SK-N-SH (cell line): ENCODE data around the gene CATSPERD. TPM values are rescaled to one million over a fixed set of nuclear protein-coding genes. Genes with fewer than 3 reads are reported as not detected.

ENCODE experiments used
- CTCF ChIA-PET: fragments of 300-600, 350-600 bp; formaldehyde crosslinking; extraction: SDS; loops from one replicate; lab custom pipeline; 2021; lab: Yijun Ruan, JAX
- POLR2A ChIA-PET: fragments of 350-600 bp; sonication (Branson Sonifier 250); formaldehyde crosslinking; extraction: SDS; loops from one replicate; lab custom pipeline; 2020; ENCODE audit warnings: antibody characterized with exemption, inconsistent platforms; lab: Yijun Ruan, JAX
- DNase-seq: peaks from one replicate; pipeline ENCODE4 v3.0.0; 2012
- H2AFZ ChIP-seq: fragments of 200-600 bp; sonication (generic); 2 replicates; pipeline ENCODE4 v1.8.1; 2016; ENCODE audit warnings: antibody characterized with exemption, mild to moderate bottlenecking, low read depth
- H3F3A ChIP-seq: fragments of 200-600 bp; sonication (generic); replicated peaks from 2 replicates; pipeline ENCODE3; 2016; ENCODE audit warnings: antibody characterized with exemption, mild to moderate bottlenecking; ENCODE audit not compliant: insufficient read depth
- H3K27ac ChIP-seq, 2 experiments: fragments of 200-500 bp in 1 of 2; fragments of 200-600 bp in 1 of 2; sonication (Bioruptor generic) in 1 of 2; sonication (generic), shearing (Covaris generic) in 1 of 2; 2 replicates each; pipeline versions ENCODE4 v1.5.1 to v1.6.1; 2014 to 2016; ENCODE audit warnings: low read depth in 2 of 2, inconsistent platforms in 1 of 2, low read length in 1 of 2, mild to moderate bottlenecking in 1 of 2, mixed read lengths in 1 of 2
- H3K27me3 ChIP-seq: fragments of 200-600 bp; sonication (generic), shearing (Covaris generic); 2 replicates; pipeline ENCODE4 v1.6.1; 2016; ENCODE audit warnings: mixed run types; ENCODE audit not compliant: insufficient read depth
- H3K36me3 ChIP-seq, 2 experiments: fragments of 200-500 bp in 1 of 2; fragments of 200-600 bp in 1 of 2; sonication (Bioruptor generic) in 1 of 2; sonication (generic) in 1 of 2; replicated peaks in 1 of 2; 2 replicates each; pipeline versions ENCODE3 to v1.5.1; 2014 to 2016; ENCODE audit warnings: low read length in 1 of 2, mild to moderate bottlenecking in 1 of 2; ENCODE audit not compliant: insufficient read depth in 2 of 2, control insufficient read depth in 1 of 2
- H3K4me1 ChIP-seq, 2 experiments: fragments of 200-500 bp in 1 of 2; fragments of 200-600 bp in 1 of 2; sonication (Bioruptor generic) in 1 of 2; sonication (generic), shearing (Covaris generic) in 1 of 2; 2 replicates each; pipeline versions ENCODE4 v1.5.1 to v1.6.1; 2014 to 2016; ENCODE audit warnings: low read depth in 1 of 2, low read length in 1 of 2, mixed run types in 1 of 2; ENCODE audit not compliant: insufficient read depth in 2 of 2, control insufficient read depth in 1 of 2
- H3K4me2 ChIP-seq: fragments of 200-600 bp; sonication (generic), shearing (Covaris generic); 2 replicates; pipeline ENCODE4 v1.6.1; 2017; ENCODE audit warnings: mixed run types
- H3K4me3 ChIP-seq, 2 experiments: fragments of 200-500 bp in 1 of 2; fragments of 200-600 bp in 1 of 2; sonication (Bioruptor generic) in 1 of 2; sonication (generic), shearing (Covaris generic) in 1 of 2; 2 replicates each; pipeline versions ENCODE4 v1.5.1 to v1.8.1; 2014 to 2016; ENCODE audit warnings: low read depth in 2 of 2, inconsistent platforms in 1 of 2, low read length in 1 of 2, mild to moderate bottlenecking in 1 of 2, mixed read lengths in 1 of 2, moderate library complexity in 1 of 2
- H3K79me2 ChIP-seq: fragments of 200-600 bp; sonication (generic); 2 replicates; pipeline ENCODE4 v1.8.1; 2017; ENCODE audit warnings: mild to moderate bottlenecking; ENCODE audit not compliant: insufficient read depth
- H3K9ac ChIP-seq: fragments of 200-600 bp; sonication (generic); 2 replicates; pipeline ENCODE4 v1.6.1; 2017; ENCODE audit warnings: mixed run types
- H3K9me2 ChIP-seq: fragments of 200-600 bp; sonication (generic); 2 replicates; pipeline ENCODE4 v1.6.1; 2017; ENCODE audit warnings: mixed run types
- H3K9me3 ChIP-seq: fragments of 200-600 bp; sonication (generic); 2 replicates; pipeline ENCODE4 v1.6.1; 2017; ENCODE audit warnings: mixed run types, mild to moderate bottlenecking, moderate library complexity
- H4K20me1 ChIP-seq: fragments of 200-600 bp; sonication (generic); 2 replicates; pipeline ENCODE4 v1.6.1; 2017; ENCODE audit warnings: mild to moderate bottlenecking, mixed run types; ENCODE audit not compliant: insufficient read depth
- CHD2 ChIP-seq: fragments of 150-350 bp; IDR thresholded peaks from 2 replicates; pipeline ENCODE4 v1.6.1; 2018; ENCODE audit warnings: low read length; ENCODE audit not compliant: partially characterized antibody
- CTCF ChIP-seq: fragments of 200-600 bp; sonication (generic); IDR thresholded peaks from 2 replicates; pipeline ENCODE4 v1.6.1; 2017; ENCODE audit warnings: antibody characterized with exemption, mild to moderate bottlenecking, moderate library complexity
- EP300 ChIP-seq, 2 experiments: IDR thresholded peaks; 2 replicates each; pipeline versions ENCODE4 v1.4.0 to v1.6.1; 2012; ENCODE audit warnings: borderline replicate concordance in 1 of 2, low read depth in 1 of 2, low read length in 1 of 2
- EZH2phosphoT487 ChIP-seq: fragments of 200-600 bp; sonication (generic); IDR thresholded peaks from 2 replicates; pipeline ENCODE4 v1.6.1; 2017; ENCODE audit warnings: low read depth, mixed run types, mild to moderate bottlenecking, antibody characterized with exemption, moderate library complexity, borderline replicate concordance
- NRF1 ChIP-seq: IDR thresholded peaks from 2 replicates; pipeline ENCODE4 v1.6.1; 2012; ENCODE audit warnings: low read depth, mild to moderate bottlenecking, low read length
- PBX3 ChIP-seq: IDR thresholded peaks from 2 replicates; pipeline ENCODE4; 2012
- POLR2AphosphoS5 ChIP-seq: IDR thresholded peaks from 2 replicates; pipeline ENCODE4 v1.6.1; 2012; ENCODE audit warnings: low read depth, low read length
- RAD21 ChIP-seq: IDR thresholded peaks from 2 replicates; pipeline ENCODE4 v1.6.1; 2012; ENCODE audit warnings: mild to moderate bottlenecking, low read length
- RCOR1 ChIP-seq: fragments of 150-350 bp; IDR thresholded peaks from 2 replicates; pipeline ENCODE4 v1.6.1; 2017; ENCODE audit warnings: antibody characterized with exemption, low read length
- RXRA ChIP-seq: IDR thresholded peaks from 2 replicates; pipeline ENCODE4 v1.4.0; 2012; ENCODE audit warnings: low read depth, mild to moderate bottlenecking, borderline replicate concordance
- TAF1 ChIP-seq: IDR thresholded peaks from 2 replicates; pipeline ENCODE4 v1.6.1; 2012; ENCODE audit warnings: low read depth, mild to moderate bottlenecking, low read length, moderate library complexity, borderline replicate concordance
- TEAD4 ChIP-seq: IDR thresholded peaks from 2 replicates; pipeline ENCODE4 v1.4.0; 2012; ENCODE audit warnings: mild to moderate bottlenecking, borderline replicate concordance; ENCODE audit not compliant: insufficient read depth
- WGBS: methylation state at CpG from one replicate; pipeline ENCODE4 v1.1.6; 2017; ENCODE audit warnings: low lambda C conversion rate; 5-methylcytosine and 5-hydroxymethylcytosine counted together
- polyA plus RNA-seq, 3 experiments: library from polyadenylated mRNA; depleted of rRNA; stranded (reverse); fragments of >200 nt; gene quantifications; 2 replicates each; pipeline ENCODE4 v1.2.3, GENCODE V29; 2012

CATSPERD gene
- polyA plus RNA-seq, 1 of the 3 experiments (the other 2 are of a cell fraction), result not detected

GRCh38 chr19:5762608-5763217, 42.3 kb downstream of the CATSPERD start (continued):
- TF ChIP-seq PBX3 (no peak), TAF1 (no peak), NRF1 (no peak), CHD2 (no peak), POLR2AphosphoS5 (no peak), TEAD4 (no peak), RXRA (no peak), EZH2phosphoT487 (no peak), RCOR1 (no peak)

- Histone ChIP-seq H3K4me2 (no peak overlapping the region), H3K79me2 (no peaks in the 10 kb centered on the region), H3K9me3 (no peaks in the 10 kb centered on the region), H3K9me2 (no peaks in the 10 kb centered on the region), H2AFZ (no peak overlapping the region), H3K9ac (no peak overlapping the region), H3K4me1 (no peaks in the 10 kb centered on the region), H4K20me1 (no peaks in the 10 kb centered on the region), H3F3A (no peaks in the 10 kb centered on the region), H3K36me3 (no peaks in the 10 kb centered on the region), H3K4me3 (no peak overlapping the region), H3K27ac (no peak overlapping the region), H3K27me3 (no peaks in the 10 kb centered on the region)
- TF ChIP-seq EP300 (IDR thresholded peaks at IDR 0.05; ENCODE audit: borderline replicate concordance in 1 of 2, low read depth in 1 of 2, low read length in 1 of 2), result no peak
- no peak for TF ChIP-seq POLR2AphosphoS5
- no peak for TF ChIP-seq EZH2phosphoT487
- no peak for TF ChIP-seq CTCF
- no peak for DNase-seq
- CTCF ChIA-PET, result no interaction called here
- WGBS, result 80% methylated on average over 3 of the region's 3 CpGs
- POLR2A ChIA-PET, result no interaction called here
Measured at GRCh38 chr19:5765220-5765619, 44.8 kb downstream of the CATSPERD start.

- no peaks in the 10 kb centered on the region for H3K79me2 ChIP-seq
- no peaks in the 10 kb centered on the region for H3F3A ChIP-seq
- no peaks in the 10 kb centered on the region for H4K20me1 ChIP-seq
- ChIA-PET POLR2A (no interaction called here), CTCF (interaction anchor here (0.9 to 1.2 kb wide), 3 partner anchors 16 to 36 kb away, joined by 3 to 4 read pairs (median 3); partner anchors contain the start of gene PRR22)
- no peak overlapping the region for H3K9ac ChIP-seq
- no peaks in the 10 kb centered on the region for H3K9me3 ChIP-seq
- no peaks in the 10 kb centered on the region for H3K9me2 ChIP-seq
- H3K4me1 ChIP-seq, result no peaks in the 10 kb centered on the region
- H3K4me2 ChIP-seq, result no peak overlapping the region
- no peak overlapping the region for H3K4me3 ChIP-seq
- WGBS, result 95% methylated on average over 10 of the region's 10 CpGs
- DNase-seq, result no peak
- no peaks in the 10 kb centered on the region for H3K36me3 ChIP-seq
- no peaks in the 10 kb centered on the region for H3K27me3 ChIP-seq
- no peak overlapping the region for H2AFZ ChIP-seq
- no peak for TF ChIP-seq RXRA
- no peak for TF ChIP-seq RAD21
- no peak for TF ChIP-seq CTCF
- no peak for TF ChIP-seq PBX3
- TF ChIP-seq POLR2AphosphoS5, result no peak
- TF ChIP-seq TAF1, result no peak
- no peak overlapping the region for H3K27ac ChIP-seq
Measured at GRCh38 chr19:5767949-5768348, 47.5 kb downstream of the CATSPERD start.
